GM21367 (cell line): Measurements from ENCODE around the gene STRIP1.
"Not testable (repeated sequence)": the region's sequence is repeated elsewhere in the genome, so short reads cannot be mapped to it uniquely, and the experiment has no call there.

ENCODE experiments used
- ATAC-seq: cut with Tn5 transposase; IDR thresholded peaks from one replicate; pipeline ENCODE4 v1.9.1; 2021; ENCODE audit not compliant: unreplicated experiment

Gene STRIP1

GRCh38 chr1:110068646-110069403 is 34.4 kb downstream of the STRIP1 start:
- no peak for ATAC-seq

GRCh38 chr1:110069404-110070281 is 35.2 kb downstream of the STRIP1 start:
- ATAC-seq: no peak

GRCh38 chr1:110070282-110070669 is 35.9 kb downstream of the STRIP1 start:
- no peak for ATAC-seq

GRCh38 chr1:110070671-110071242 is 36.3 kb downstream of the STRIP1 start, which contains the start of gene ALX3:
TSS of gene ALX3 (minus strand) at chr1:110070672. CDS start at chr1:110070612, 60 bp downstream.
- ATAC-seq: no peak

GRCh38 chr1:110074166-110074565 is 39.7 kb downstream of the STRIP1 start:
- ATAC-seq: no peak

GRCh38 chr1:110076789-110077500 is 42.5 kb downstream of the STRIP1 start:
- ATAC-seq: no peak

- not testable (repeated sequence) for ATAC-seq
Observed at GRCh38 chr1:110079995-110080394, 45.6 kb downstream of the STRIP1 start.

- ATAC-seq: no peak
Observed at GRCh38 chr1:110081061-110081460, 46.6 kb downstream of the STRIP1 start.

- ATAC-seq: no peak
Observed at GRCh38 chr1:110082477-110082876, 48.1 kb downstream of the STRIP1 start.

GRCh38 chr1:110083061-110083865 is 48.8 kb downstream of the STRIP1 start:
- no peak for ATAC-seq

- no peak for ATAC-seq
Observed at GRCh38 chr1:110083866-110084226, 49.4 kb downstream of the STRIP1 start.

GRCh38 chr1:110084227-110085078 is 50.0 kb downstream of the STRIP1 start:
- ATAC-seq: no peak

GRCh38 chr1:110085671-110086070 is 51.2 kb downstream of the STRIP1 start:
- ATAC-seq: no peak

GRCh38 chr1:110086961-110087360 is 52.5 kb downstream of the STRIP1 start:
- ATAC-seq: no peak

- no peak for ATAC-seq
Observed at GRCh38 chr1:110087812-110088738, 53.7 kb downstream of the STRIP1 start.

- ATAC-seq: no peak
Observed at GRCh38 chr1:110088739-110089316, 54.4 kb downstream of the STRIP1 start.

- no peak for ATAC-seq
Observed at GRCh38 chr1:110089561-110090275, 55.3 kb downstream of the STRIP1 start.
